Measurements from ENCODE around the gene ASGR2.
"Not testable (repeated sequence)": the region's sequence is repeated elsewhere in the genome, so short reads cannot be mapped to it uniquely, and the experiment has no call there.

Gene ASGR2

DNA sequence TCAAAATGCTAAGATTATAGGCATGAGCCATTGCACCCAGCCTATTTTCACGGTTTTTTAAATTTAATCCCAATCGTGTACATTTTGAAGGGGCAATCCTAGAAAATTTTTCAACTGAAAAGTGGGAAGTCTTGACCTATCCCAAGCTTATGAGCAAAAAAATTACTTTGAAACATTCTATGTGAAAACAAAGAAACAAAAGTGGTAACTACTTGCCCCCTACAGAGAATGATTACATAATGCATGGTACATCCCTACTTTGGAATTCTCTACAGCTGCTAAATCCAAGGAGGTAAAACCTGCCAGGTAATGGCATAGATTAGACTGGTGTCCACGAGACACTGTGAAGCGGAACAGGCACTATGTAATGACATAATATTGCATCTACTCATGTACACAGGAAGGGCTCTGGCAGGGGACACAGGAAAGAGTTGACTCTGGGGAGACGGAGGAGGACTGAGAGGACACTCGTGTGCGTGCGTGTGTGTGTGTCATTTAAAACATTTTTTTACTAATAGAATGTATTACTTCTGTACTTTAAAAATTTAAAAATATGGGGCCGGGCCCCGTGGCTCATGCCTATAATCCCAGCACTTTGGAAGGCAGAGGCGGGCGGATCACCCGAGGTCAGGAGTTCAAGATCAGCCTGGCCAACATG lies 15.7 kb downstream of the ASGR2 start:
- no peak for DNase-seq (ENCODE audit: low read depth)

DNA sequence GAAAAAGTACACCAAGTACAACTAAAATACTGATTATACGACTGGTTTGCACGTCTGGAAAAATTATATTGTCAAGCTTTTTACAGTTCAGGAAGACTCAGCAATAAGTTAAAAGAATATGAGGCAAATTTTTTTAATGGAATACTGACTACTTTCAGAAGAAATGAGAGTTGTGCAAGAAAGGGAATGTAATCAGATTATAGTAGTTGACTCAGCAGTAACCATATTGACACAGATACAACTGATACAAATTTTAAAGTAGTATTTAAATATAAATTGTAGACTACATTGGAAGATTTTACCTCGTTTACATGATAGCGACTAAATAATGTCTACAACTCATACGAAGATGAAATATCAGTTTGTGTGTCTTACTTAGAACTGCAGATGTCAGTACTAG lies 16.7 kb downstream of the ASGR2 start:
- no peak for DNase-seq (ENCODE audit: low read depth)

DNA sequence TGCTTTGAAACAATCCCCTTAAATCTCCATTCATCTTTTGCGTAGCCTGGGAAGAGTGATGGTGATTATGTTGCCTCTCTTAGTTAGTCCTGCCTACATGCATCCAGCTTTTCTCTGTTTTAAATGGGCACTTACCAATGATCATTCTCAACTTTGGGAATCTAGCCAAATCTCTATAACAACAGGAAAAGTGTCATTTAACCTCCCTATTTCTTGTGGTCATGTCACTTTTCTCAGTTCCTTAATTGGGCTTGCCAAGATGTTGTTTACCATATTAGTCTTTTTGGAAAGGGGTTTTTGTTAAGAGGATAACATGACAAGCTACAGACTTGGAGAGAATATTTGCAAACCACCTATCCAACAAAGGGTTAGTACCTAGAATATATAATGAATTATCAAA lies 19.0 kb downstream of the ASGR2 start:
- no peak for DNase-seq (ENCODE audit: low read depth)

DNA sequence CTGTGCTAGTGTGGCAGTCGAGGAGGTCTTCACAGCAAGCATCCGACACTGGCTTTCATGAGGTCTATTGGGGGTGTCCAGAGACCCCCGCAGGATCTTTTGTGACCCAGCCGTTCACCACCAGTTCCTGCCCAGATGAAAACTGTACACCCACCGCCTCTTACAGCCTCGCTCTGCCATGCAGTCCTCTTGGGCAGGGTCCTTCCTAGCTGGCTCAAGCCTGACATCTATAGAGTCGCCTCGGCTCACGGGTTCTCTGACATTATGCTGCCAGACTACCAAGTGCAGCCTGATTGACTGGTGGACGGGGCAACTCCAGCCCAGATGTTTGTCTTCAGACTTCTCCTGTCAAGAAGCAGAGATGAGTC lies 20.0 kb downstream of the ASGR2 start:
- no peak for DNase-seq (ENCODE audit: low read depth)

DNA sequence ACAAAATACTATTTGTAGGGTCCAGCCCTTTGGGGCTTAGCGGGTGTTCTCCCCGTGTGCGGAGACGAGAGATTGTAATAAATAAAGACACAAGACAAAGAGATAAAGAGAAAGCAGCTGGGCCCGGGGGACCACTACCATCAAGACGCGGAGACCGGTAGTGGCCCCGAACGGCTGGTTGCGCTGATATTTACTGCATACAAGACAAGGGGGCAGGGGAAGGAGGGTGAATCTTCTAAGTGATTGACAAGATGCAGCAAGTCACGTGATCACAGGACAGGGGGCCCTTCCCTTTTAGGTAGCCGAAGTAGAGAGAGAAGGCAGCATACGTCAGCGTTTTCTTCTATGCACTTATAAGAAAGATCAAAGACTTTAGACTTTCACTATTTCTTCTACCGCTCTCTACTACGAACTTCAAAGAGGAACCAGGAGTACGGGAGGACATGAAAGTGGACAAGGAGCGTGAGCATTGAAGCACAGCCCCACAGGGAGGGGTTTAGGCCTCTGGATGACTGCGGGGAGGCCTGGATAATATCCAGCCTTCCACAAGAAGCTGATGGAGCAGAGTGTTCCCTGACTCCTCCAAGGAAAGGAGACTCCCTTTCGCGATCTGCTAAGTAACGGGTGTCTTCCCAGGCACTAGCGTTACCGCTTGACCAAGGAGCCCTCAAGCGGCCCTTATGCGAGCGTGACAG lies 23.2 kb downstream of the ASGR2 start:
- not testable (repeated sequence) for DNase-seq (ENCODE audit: low read depth)

DNA sequence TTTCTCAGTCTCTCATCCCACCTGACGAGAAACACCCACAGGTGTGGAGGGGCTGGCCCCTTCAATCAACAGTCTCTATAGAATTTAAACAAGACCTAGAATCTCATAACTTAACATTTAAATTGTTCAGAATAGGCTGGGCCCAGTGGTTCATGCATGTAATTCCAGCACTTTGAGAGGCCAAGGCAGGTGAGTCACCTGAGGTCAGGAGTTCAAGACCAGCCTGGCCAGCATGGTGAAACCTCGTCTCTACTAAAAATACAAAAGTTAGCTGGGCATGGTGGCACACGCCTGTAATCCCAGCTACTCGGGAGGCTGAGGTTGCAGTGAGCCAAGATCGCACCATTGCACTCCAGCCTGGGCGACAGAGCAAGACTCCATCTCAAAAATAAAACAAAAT lies 25.1 kb downstream of the ASGR2 start:
- not testable (repeated sequence) for DNase-seq (ENCODE audit: low read depth)

DNA sequence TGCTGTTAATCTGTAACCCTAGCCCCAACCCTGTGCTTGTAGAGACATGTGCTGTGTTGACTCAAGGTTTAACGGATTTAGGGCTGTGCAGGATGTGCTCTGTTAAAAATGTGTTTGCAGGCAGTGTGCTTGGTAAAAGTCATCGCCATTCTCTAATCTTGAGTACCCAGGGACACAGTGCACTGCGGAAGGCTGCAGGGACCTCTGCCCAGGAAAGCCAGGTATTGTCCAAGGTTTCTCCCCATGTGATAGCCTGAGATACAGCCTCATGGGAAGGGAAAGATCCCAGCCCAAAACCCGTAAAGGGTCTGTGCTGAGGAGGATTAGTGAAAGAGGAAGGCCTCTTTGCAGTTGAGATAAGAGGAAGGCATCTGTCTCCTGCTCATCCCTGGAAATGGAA lies 26.2 kb downstream of the ASGR2 start:
- DNase-seq (ENCODE audit: low read depth): not testable (repeated sequence)

DNA sequence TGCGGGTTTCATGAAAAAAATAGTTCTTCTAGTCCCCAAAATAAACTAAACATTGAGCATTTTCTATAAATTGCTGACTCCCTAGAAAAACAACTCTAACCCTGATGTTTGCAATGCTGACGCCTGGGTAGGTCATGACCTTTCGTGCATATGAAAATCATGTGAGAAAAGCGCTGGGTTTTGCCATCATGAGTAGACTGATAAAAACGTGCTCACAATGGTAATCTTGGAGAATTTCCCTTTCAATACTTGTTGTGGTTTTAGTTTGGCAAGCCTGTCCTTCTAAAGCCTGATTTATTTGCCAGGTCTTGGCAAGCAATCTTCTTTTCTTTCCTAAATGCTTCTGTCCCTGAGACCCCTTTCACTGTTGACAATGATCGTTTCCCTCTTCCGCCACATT lies 30.5 kb downstream of the ASGR2 start:
- DNase-seq (ENCODE audit: low read depth): no peak

DNA sequence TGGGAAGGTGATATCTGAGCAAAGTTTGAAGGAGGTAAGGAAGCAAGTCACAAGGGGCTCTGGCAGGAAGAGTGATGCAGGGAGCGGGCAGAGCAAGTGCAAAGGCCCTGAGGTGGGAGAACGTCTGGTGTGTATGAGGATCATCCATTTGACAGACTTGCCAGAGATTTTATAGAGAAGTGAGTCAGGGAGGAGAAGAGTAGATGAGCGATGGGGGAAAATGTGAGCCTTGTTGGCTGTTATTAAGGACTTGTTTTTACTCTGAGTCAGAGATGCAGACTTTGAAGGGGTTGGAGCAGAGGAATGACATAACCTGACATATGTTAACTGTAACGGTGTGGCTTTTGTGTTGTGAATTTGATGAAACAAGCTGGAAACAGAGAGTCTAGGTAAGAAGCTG lies 31.0 kb downstream of the ASGR2 start:
- DNase-seq (ENCODE audit: low read depth): no peak

DNA sequence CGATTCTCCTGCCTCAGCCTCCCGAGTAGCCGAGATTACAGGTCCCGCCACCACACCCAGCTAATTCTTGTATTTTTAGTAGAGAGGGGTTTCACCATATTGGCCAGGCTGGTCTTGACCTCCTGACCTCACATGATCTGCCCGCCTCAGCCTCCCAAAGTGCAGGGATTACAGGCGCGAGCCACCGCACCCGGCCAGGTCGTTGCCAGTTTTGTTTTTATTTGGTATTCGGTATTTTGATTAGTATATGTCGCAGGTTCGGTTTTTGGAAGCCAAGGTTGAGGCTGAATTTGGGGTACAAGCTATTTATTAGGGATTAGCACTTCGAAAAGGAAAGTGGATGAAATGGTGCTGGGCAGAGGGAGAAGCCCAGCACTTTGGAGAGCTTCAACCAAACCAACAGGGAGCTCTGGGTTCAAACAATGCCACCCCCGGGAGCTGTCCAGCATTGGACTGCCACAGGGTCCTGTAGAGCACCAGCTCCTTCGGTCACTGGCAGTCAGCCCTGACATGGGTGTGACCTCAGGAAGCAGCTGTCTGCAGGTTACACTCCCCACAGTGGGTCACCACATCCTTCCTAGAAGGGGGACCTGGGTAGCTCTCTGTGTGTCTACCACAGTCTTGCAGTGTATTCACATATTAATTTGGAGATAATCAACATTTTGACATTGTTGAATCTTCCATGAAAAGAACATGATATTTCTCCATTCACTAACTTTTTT lies 33.1 kb downstream of the ASGR2 start:
- no peak for DNase-seq (ENCODE audit: low read depth)

DNA sequence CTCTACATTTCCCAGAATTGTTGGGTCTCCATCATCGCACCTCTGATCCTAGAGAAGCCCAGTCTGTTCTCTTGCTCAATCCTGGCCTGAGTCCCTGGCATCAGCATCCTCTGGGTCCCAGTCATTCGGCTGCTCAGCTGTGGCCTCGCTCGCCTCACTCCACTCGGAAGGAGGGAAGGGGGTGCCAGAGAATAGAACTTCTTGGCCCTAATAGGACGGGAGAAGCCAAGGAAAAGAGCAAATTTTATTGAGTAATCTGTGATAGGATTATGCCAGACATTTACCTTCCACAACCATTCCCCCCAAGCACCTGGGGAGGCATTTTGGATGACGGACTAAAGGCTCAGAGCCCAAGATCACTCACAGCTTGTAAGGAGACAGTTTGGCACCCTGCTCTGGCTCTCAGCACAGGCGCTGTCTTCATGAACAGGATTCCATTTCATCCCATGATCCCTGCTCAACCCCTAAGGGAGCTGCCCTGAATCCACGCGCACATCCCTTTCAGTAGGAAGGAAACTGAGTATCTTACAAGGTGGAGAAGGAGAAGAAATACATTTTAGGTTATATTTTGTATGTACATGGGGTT lies 34.1 kb downstream of the ASGR2 start:
- no peak for DNase-seq (ENCODE audit: low read depth)

DNA sequence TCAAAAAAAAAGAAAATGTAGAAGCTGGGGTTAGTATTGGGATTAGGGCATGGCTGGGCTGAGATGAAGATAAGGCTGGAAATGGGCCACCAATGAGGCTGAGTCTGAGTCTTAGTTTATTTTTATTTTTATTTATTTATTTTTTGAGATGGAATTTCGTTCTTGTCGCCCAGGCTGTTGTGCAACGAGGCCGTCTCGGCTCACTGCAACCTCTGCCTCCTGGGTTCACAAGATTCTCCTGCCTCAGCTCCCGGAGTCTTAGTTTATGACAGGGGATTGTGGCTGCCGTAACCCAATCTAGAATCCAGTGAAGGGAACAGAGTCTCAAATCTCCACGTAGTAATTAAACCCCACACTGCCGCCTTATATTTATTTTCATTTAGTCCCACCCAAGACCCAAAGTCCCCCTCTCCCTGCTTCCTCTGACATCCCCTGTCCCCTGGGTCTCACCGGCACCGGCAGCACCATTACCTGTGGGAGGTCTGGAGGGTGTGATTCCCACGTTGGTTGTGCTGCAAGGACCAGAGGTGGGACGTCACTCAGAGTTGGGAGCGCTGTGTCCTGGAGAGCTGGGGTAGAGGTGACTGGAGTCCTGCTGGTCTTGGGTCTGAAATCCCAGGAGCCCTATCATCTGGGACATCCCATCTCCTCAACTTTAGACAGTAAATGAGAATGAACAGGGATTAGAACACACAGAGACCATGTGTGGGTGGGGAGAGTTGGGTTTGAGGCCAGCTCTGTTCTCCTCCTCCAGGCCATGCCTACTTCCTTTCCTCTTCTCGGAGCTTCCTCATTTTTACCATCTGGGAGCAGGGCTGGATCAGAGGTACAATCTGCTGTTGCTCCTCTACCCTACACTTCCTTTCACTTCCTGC lies 34.8 kb downstream of the ASGR2 start, which contains the start of gene CLEC10A:
CLEC10A (minus strand) TSS at position 671 of the 875 bp plus-strand sequence. CDS start 1,439 bp downstream, outside the sequence.
- DNase-seq (ENCODE audit: low read depth): no peak

DNA sequence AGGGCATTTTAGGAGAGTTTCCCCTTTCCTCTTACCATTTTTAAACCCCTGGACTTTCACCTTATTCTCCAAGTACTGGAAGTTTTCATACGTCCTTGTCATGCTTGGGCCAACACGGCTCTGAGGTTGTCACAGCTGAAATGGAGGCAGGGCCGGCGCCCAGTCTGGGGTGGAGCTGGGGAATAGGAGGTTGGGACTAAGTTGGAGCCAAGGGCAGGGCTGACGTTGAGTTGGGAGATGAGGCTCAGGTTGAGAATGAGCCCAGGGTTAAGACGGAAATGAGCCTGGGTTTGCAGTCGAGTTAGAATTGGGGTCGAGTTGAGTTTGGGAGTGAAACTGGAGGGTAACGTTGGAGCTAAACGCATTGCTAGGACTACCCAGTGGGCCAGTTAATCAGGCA lies 35.9 kb downstream of the ASGR2 start:
- DNase-seq (ENCODE audit: low read depth): no peak

DNA sequence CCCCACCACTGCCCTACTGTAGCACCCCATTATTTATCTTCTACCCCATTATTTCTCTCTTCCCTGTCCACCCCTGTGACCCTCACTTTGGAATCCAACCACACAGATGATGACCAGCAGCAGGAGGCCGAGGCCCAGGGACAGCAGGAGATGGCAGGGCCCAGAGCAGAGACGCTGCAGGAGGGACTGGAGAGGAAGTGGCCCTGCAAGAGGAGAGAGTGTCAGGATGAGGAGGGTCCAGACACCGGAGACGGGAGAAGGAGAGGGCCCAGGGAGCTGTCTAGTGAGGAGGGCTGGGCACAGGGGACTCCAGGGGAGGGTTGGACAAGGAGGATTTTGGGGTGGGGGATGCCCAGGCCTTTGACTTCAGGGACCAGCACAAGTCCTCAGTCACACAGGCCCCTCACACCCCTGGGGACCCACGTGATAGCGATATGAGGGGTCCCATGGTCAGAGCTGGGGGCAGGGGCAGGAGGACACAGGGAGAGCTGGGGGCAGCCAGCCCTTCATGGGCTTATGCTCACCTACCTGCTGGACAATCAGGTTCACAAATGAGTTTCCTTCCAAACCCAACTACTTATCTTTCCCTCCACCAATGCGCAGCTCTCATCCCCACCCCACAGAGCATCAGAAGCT lies 36.6 kb downstream of the ASGR2 start:
- no peak for DNase-seq (ENCODE audit: low read depth)

DNA sequence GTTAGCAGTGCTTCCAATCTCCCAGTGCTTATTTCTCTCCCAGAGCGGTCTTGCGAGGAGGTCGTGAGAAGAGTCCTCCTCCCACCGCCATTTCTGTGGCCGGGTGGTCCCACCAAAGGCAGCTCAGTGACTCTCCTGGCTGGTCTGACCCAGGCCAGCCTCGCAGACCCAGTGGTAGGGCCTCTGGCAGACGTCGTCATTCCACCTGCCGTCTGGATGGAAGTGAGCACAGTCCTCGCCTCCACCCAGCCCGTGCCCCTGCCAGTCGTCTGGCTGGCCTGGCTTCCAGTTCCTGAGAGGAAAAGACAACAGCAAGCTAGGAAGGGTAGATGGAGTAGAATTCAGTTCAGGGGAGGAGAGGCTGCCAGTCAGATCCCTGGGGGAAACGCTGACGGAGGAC lies 39.7 kb downstream of the ASGR2 start:
- no peak for DNase-seq (ENCODE audit: low read depth)

DNA sequence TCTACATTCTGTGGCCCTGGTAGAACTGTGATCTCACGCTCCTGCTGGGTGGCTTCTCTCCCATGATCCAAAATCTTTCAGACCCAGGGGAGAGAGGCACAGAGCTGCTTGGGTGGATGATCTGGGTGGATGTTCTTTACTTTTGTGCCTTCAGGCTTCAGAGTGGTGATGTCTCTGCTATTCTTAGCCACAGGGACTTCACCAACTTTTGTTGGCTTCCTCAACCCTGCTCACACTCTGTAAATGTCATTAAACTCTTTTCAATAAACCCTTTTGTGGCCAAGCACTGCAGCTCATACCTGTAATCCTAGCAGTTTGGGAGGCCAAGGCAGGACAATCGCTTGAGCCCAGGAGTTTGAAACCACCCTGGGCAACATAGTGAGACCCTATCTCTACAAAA lies 42.2 kb downstream of the ASGR2 start:
- no peak for DNase-seq (ENCODE audit: low read depth)

DNA sequence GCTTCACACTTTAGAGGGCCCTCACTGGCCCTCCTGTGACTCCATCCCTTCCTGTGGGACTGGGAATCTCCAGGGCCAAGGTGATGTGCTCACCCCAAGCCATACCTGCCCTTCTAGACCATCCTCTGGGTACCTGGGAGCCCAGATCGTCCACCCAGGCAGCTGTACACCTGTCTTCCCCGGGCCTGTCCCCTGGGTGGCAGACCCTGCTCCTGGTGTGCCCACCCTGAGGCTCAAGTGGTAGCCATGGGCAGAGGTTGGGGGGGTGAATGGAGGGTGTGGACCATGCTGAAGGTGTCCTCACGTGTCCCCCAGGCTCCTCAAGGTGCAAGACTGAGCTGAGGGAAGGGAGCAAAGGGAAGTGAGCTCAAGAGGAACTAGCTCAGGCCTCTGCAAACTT lies 43.9 kb downstream of the ASGR2 start:
- DNase-seq (ENCODE audit: low read depth): no peak

DNA sequence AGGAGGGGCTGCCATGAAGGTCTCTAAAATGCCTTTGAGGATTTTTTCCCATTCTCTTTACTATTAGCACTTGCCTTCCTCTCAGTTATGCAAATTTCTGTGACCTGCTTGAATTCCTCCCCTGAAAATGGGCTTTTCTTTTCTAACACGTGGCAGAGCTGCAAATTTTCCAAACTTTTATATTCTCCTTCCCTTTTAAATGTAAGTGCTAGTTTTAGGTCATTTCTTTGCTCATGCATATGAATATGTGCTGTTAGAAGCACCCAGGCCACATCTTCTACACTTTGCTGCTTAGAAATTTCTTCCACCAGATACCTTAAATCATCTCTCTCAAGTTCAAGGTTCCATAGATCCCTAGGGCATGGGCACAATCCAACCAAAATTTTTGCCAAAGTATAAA lies 46.4 kb downstream of the ASGR2 start:
- no peak for DNase-seq (ENCODE audit: low read depth)

DNA sequence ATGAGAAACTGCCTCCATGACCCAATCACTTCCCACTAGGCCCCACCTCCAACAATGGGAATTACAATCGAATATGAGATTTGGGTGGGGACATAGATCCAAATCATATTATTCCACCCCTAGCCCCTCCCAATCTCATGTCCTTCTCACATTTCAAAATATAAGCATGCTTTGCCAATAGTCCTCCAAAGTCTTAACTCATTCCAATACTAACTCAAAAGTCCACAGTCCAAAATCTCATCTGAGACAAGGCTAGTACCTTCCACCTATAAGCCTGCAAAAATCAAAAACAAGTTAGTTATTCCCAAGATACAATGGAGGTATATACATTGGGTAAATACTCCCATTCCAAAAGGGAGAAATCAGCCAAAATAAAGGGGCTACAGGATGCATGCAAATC lies 47.4 kb downstream of the ASGR2 start:
- DNase-seq (ENCODE audit: low read depth): no peak

DNA sequence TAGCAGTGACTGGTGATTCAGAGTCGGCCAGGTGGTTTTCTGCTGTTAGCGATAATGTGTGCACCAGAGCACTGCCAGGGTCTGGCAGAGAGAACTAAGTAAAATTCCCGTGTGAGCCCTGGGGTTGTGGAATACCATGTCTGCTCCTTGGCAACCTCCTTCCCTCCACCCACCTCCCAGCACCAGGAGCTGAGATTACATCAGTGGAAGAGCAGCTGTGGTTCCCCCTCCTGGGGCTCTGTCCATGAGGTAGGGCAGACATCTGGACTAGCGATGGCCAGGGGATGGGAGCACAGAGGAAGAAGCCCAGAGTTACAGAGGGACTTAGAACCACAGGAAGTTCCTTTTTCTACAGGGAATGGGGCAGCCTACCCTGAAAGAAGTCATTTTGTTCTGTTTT lies 50.4 kb downstream of the ASGR2 start:
- no peak for DNase-seq (ENCODE audit: low read depth)

DNA sequence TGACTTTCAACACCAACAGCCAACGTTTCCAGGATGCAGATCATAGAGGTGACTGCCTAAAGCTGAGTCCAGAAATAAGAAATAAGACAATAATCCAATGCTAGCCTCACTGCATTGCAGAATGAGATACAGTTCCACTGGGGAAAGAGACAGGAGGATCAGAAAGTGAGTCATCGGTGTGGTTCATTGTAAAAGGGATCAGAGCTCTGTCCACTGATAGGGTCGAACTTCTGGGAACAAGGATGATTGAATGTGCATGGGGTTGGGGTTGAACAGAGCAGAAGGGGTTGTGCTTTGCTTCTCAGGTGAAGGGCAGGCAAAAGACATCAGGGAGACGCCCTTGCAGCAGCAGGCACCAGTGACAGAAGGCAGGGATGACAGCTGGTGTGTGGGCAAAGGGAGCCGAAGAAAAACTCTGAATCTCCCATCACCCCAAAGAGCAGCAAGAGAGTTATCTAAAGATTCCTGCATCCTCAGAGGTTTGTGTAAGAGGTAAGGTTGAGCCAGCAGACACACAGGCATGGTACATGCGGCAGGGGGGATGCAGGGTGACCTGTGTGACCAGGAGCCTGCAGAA lies 51.0 kb downstream of the ASGR2 start:
- no peak for DNase-seq (ENCODE audit: low read depth)
